HG03439 (cell line): ENCODE data around the gene GPC3.

Experiments used
- ATAC-seq: cut with Tn5 transposase; IDR thresholded peaks from one replicate; pipeline ENCODE4 v1.9.1; 2021; ENCODE audit warnings: mild to moderate bottlenecking, moderate library complexity; ENCODE audit not compliant: unreplicated experiment

The GPC3 gene

DNA sequence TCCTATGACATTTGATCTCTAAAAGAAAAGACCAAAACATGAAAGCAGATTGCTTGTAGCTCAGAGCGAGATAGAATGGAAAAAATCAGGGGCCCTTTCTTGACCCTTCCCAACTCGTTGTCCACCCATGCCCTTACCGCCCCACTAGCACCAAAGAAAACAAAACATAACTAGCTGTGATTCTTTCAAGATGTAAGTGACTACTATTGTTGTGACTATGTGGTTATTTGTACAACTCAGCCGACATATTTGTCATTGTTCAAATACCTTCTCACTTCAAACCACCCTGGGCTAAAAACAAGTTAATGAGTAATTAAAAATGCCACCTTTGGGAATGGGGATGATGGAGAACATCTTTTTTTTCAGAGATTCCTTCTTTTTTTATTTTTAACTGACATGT is 399.0 kb downstream of the GPC3 start:
- no peak for ATAC-seq

DNA sequence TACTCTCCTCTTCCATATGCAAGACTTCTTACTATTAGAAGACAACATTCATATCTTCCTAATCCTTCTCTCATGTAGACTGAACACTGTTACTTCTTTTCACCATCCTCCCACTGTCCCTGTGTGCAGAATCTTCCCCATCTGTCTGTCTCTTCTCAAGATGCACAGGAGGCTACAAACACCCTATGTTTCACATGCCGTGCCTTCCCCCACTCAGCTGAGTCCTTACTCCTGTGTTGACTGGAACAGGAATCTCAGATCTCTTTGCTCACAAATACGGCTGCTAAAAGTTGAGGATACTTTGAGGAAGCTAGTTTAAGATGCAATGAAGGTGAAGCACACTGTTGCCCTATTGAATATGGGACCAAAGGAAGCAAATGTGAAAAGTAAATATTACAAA is 401.6 kb downstream of the GPC3 start:
- ATAC-seq, result no peak

DNA sequence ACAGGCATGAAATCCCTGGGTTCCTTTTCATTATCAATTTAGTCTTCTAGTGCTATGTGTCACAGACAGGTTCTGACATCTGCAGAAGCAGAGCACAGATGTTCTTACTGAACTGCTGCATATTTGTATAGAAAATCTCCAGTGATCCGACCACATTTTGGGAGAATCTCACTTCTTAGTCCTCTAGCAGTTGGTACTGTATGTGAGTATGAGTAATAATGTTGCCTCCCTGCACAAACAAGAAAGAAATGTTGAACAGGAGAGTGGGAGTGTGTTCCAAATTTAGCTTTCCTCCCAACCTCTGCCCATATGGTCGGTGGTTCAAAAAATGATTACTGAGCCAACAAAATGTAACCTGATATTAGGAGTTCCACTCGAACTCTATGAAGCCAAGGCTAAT is 404.8 kb downstream of the GPC3 start:
- ATAC-seq, result no peak

DNA sequence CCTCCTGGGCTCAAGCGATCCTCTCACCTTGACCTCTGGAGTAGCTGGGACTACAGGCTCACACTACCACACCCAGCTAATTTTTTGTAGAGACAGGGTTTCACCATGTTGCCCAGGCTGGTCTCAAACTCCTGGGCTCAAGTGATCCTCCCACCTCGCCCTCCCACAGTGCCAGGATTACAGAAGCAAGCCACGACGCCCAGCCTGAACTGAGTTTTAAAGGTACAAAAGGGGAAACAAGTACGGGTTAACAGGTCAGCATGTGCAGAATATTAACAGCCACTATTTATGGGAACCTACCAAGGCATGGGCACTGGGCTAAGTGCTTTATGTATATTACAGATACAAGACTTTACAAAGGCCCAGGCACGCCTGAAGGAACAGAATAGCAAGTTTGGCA is 405.8 kb downstream of the GPC3 start:
- no peak for ATAC-seq

DNA sequence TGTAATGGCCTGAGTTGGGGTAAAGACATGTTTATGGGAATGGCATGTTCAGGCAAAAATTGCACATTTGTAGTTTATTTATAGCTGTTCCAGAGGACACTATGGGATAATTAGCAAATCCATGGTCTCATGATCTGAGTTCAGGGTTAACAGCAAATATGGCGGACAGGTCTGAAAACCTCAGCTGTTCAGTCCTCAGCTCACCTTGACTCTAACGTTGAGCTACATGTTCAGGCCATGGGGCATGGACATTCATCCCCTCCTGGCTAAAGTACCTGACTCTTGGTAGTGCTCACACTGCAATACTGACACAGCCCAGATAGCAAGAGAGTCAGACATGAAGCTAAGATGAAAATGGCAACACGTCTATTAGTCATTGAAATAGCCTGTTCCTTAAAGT is 408.5 kb downstream of the GPC3 start:
- no peak for ATAC-seq

DNA sequence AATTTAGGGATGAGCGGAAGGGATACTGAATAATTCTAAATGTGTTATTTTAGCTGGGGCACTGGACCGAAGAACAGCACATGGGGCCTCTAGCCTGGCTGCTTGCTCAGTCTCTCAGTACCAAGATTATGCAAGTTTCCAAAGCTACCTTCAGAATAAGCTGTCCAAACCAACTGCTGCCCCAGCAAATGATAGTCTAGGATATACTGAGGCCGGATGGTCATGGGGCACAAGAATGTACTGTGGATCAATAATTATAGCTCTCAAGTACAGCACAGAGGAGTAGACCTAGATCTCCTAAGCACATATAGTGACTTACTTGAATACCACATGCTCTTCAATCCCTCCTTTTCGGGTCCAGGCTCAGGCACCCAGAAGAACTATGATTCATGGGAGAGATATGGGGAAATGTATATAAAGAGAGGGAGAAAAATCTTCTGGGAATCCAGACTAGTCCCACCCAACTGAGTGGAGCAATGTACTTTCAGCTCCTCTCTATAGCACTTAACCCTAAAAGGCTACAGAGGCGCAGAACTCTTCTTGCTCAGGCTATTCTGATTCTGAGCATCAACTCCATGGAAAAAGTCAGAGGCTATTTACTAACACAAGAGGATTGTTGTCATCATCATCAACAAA is 409.8 kb downstream of the GPC3 start:
- no peak for ATAC-seq

DNA sequence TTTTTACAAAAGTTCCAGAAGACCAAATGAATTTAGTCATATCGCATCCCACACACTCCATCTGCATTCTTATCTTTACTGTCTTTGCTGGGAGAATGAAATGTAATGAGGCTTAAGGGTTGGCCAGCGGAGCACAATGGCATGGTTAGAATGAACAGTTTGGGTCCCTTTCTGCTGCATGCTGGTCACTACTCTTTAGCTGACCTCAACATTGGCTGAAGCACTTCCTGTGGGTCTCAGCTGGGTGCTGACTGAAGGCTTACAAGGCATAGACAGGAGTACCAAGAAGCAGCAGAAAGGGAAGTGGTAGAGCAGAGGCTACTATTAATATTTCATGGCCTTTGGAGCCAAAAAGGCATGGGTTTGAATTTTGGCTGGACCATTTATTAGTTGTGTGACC is 410.7 kb downstream of the GPC3 start:
- ATAC-seq, result no peak

DNA sequence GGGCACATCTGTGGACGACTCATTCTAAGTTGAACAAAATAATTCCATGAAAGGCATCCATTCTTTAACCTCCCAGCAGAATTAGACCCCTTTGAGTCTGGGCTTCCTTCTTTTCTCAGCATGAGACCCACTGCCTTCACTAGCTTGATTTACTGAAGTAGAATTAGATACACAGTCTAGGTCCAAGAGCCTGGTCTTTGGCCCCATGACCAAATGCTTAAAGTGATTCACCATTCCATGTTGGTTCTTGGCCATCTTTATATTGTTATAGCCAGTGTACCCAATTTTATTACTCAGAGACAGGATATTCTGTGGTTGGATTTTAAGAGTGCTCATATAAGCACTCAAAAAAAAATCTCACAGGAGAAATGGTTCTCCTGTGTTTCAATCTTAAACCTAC is 414.8 kb downstream of the GPC3 start:
- ATAC-seq, result no peak

DNA sequence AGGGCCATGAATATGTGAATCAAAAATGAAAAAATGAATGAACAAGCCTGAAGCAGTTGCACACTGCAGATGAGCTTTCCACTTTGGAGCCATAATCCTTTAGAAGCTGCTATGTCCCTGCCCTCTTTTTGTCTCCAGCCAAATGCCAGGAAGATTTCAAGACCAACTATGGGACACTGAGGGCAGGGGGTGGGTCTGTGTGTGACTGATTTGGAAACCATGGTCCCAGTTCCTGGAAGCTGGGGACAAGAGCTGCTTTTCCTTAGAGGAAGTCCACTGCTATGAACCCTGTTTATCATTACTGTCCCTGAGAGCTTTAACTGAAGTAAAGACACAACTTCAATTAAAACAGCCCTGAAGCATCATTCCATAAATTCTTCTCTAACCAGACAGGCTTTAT is 416.2 kb downstream of the GPC3 start:
- no peak for ATAC-seq

DNA sequence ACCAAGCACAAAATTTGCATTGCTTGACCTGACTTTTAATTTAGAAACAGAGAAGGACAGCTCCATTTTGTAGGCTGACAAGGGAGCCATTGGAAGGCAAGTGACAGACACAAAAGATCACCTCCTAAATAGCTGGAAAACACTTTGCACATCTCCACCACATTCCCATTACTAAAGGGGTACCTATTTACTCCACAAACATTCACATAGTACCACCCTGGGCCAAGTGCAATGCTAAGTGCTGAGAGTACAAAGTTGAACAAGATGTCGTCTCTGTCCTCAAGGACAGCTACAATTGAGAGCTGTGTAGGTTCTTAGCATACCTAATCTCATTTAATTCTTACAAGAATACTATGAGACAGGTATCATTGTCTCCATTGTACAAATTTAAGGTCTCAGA is 417.3 kb downstream of the GPC3 start:
- ATAC-seq, result no peak

DNA sequence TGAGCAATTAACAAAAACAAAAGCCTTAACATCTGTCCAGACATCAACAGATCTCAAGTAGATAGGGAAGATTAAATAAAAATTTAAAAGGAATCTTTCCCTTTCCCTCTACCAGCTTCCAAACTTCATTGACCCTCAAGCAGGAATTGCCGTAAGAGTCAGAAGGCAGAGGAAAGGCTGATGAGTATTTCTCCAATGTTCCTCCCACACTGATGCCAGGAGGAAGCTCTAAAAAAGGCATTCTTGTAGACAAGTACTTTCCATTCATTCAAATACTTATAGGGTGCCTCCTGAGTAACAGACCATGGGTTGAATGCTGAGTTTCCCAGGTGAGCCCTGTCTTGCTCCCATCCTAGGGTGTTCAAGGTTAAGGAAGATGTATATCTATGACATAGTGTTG is 418.5 kb downstream of the GPC3 start:
- ATAC-seq, result no peak

DNA sequence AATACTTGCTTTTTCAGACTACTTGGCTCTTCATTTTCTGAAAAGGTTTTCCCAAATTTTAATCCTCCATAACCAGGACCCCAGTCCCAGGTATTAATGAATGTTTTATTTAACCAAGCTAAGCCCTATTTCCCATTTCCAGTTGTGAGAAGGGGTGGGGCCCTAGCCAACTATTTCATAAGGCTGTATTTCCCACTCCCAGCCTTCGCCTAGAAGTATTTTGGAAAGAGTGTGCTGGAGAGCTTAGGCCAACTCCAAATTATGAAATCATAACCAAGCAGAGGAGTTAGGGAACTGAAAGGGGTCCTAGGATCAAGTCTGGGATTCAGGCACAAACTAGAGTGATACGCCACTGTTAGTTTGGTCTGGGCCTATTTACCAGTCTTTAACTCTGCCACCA is 421.7 kb downstream of the GPC3 start:
- ATAC-seq, result no peak

DNA sequence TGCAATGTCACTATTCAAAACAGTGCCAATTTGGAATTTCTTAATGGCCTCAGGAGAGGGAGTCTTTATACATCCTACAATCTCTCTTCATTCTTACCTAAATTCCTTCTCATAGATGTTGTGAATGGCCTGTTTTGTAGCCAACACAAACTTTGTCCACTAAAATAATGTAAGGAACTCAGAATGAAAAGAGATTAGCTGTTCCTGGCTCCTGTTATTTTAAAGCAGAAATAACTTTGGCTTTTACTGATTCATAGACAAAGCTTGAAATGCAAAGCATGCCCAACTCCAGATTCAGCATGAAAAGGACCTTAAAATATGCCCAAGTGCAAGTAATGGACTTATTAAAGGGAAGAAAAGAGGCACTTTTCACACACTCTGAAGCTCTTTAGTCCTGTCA is 424.1 kb downstream of the GPC3 start:
- ATAC-seq, result no peak

DNA sequence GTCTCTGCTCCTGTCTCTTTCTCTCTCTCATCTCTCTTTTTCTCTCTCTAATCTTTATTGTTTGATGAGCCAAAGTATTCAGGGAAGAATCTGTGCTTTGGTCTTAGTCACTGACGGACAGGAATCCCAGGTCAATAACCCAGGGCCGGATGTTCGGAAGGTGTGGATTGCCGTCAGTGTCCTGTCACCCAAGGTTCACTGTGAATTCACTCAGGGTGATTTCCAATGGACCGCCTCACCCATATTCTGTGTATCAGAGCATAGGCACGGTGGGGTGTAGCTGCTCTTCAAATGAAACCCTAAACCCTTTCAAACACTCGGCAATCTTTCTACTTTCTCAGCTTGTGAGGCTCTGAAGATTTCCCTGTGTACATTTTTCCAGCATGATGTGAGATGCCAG is 425.5 kb downstream of the GPC3 start:
- ATAC-seq, result no peak

DNA sequence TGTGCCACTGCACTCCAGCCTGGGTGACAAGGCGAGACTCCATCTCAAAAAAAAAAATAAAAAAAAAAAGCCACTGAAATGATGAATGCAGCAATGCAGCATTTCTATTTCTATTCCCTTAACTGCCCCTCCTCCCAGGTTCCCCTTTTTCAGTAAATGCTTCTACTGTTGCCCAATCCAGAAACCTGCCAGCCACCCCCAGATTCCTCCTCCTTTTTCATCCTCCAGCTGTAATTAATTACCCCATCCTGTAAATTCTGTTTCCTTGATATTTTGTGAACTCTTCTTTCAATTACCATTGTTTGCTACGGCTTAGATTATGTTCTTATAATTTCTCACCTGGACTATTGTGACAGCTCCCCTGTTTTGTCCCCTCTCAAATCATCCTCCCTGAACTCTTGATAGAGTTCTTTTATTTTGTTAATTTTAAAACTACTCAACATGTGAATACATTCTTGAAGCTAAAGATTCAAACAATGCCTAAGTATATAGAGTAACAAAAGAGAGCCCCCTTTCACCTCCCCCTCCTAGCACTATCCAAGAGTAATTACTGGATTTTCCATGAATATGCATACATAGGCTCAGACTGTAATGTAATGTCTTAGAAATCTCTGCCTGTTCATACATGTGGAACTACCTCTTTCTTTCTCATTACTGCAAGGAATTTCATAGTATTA is 429.5 kb downstream of the GPC3 start:
- ATAC-seq, result no peak

DNA sequence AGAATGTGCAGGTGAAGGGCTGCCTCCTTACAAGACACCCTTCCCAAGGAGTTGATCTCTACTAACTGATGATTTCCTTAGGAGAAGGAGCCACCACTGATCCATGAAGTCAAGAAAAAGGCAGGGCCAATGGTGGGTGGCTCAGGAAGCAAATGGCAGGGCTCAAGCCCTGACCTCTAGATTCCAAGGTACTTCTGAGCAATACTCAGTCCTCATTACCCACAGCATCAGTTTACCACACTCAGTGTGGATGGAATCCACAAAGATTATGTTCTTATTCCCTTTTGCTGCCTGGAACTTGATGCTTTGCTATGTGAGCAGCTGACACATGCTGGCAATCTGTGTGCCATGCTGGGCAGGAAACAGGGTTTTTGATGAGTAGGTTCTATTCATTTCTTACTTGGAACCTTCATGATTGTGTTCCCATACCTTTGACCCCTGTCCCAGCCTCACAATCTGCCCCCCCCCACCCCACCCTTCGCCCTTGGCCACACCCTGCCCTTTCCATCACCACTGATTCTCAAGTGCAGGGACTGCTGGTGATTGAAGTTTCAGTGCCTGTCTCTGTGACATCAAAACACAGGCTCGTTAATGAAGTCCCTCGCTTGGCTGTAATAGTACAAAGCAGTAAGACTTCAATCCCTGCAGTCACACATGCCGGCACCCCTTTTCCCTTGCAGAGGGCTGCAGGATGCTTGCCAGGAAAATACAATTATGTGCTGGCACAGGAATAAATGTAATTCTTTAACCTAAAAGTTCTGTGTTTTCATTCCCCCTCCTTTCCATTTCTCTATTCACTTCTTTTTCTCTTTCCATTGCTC is 434.5 kb downstream of the GPC3 start:
- no peak for ATAC-seq

DNA sequence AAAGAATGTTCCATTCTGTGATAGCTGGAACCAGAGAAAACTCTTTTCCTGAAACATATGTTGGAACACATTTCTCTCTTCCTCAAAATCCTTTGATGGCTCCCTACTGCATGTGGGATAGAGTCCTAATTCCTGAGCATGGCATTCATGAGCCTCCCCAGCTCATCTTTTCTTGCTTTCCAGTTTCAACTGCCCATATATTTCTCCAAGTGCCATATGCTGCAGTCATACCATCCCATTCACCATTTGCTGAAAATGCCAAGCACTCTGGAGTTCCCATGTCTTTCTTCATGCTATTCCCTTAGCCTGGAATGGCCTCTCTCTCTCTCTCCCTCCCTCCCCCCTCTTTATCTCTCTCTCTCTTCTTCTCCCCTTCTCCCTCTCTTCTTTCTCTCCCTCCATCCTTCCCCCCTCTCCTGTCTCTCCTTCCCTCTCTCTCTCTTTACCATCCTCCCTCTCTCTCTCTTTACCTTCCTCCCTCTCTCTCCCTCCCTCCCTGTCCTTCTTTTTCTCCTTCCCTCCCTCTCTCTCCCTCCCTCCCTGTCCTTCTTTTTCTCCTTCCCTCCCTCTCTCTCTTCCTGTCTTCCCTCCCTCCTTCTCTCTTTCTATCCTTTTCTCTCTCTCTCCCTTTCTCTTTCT is 436.0 kb downstream of the GPC3 start:
- ATAC-seq, result no peak

DNA sequence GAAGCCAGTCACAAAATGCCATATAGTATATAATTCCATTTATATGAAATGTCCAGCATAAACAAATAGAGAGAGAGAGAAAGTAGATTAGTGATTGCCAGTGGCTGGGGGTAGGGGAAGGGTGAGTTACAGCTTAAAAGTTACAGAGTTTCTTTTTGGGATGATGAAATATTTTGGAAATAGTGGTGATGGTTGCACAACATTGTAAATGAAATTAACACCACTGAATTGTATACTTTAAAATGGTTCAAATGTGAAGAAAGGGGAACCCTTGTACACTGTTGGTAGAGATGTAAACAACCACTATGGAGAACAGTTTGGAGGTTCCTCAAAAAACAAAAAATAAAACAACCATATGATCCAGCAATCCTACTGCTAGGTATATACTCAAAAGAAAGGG is 439.0 kb downstream of the GPC3 start:
- no peak for ATAC-seq

DNA sequence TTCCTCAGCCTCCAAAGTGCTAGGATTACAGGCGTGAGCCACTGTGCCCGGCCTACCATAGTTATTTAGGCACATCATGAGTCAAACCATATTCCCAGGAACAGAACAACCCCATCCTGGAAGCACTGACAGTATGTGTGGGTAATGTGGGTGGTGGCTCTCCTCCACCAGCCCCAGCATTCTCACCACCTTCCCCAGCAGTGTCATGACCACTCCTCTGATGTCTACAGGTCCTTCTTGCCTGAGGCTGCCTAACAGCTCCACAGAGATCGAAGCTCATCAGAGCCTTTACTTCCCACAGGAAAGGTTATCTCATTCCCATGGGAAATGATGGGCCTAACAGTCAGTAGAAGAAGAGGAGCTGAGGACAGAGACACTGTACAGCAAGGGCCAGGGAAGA is 440.6 kb downstream of the GPC3 start:
- ATAC-seq, result no peak

DNA sequence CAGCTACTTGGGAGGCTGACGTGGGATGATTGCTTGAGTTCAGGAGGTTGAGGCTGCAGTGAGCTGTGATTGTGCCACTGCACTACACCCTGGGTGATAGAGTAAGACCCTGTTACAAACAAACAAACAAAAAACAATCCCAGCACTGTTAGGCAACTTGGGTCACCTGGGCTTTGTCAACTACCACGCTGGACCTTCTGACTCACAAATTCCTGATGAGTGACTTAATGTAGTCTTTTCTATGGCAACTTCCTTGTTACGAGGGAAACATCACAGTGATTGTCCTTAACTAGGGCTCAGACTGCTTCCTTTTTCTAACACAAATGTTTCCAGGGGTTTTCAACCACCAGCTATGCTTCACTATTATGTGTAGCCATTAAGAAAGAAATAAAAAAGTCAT is 441.3 kb downstream of the GPC3 start:
- ATAC-seq, result no peak

DNA sequence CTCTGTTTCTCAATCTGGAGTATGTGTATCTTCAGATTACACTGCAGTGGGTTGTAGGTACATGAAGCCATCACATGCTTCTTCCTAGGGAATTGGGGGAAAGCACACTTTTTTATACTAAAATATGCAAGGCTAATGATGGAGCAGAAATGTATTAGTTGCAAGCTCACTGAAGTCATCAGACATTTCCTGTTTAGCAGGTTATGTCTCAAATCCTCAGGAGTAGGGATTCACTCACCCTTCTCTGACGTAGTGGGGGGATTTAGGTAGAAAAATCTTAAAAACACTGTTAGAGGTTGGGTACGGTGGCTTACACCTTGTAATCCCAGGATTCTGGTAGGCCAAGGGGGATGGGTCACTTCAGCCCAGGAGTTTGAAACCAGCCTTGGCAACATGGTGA is 441.7 kb downstream of the GPC3 start:
- no peak for ATAC-seq

DNA sequence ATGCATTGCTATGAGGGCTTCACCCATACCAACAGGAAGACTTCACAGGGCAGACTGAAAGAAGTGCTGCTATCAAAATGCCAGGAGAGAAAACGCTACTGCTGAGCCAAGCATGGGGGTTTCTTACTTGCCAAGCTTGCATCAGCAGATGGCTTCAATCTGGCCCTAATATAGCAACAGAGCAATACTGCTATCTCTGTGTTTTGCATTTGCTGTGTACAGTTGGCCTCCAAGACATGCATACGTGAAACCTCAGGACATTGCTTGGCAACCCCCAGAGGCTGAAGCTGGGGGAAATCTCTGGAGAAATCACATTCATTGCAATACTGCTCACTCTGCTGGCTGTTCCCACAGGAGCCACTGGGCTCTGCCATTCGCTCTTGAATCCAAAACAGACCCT is 442.9 kb downstream of the GPC3 start:
- no peak for ATAC-seq
